Hepatocyte (in vitro differentiated cells): Measurements from ENCODE around the gene SYNE4.

Source experiments
- EZH2 ChIP-seq: fragments of 200-600 bp; sonication (generic); IDR thresholded peaks from 2 replicates; pipeline ENCODE4 v1.6.1; 2016; ENCODE audit warnings: antibody characterized with exemption, mild to moderate bottlenecking, borderline replicate concordance
- TF ChIP-seq, protein P1 (sequence below): fragments of 200-600 bp; sonication (generic); IDR thresholded peaks from 2 replicates; pipeline ENCODE4 v1.5.1; 2016; ENCODE audit warnings: antibody characterized with exemption, mild to moderate bottlenecking; ENCODE audit not compliant: poor library complexity

DNA sequence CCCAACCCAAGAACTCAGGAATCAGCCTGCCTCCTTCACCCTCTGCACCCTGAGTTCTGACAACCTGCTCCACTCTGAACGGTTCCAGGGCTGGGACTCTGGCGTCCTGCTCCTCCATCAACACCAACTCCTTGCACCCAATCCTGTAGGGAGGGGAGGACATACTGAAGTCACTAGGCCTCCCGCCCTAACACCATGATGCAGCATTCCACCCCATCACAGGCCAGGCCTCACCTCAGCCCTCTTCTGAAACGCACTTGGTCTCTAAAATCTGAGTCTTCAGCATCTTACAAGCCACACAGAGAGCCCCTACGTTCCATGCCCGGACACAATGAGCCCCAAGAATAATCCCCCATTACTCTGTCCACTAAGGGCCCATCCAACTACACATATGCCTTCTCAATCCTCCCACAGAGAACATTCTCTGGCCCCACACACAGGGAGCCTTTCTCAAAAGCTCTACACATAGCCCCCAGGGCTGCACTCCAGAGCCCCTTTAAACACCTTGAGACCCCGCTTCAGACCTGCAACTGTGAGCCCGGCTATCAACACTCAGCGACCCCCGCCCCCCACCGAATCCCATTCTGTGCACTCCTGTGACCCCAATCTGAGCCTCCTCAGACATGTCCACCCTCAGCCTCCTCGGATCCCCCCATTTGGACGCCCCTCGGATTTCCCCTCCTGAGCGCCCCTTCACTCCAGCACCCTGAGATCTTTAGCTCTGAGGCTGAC is 4.8 kb upstream of the SYNE4 start:
- TF ChIP-seq, protein P1, sequence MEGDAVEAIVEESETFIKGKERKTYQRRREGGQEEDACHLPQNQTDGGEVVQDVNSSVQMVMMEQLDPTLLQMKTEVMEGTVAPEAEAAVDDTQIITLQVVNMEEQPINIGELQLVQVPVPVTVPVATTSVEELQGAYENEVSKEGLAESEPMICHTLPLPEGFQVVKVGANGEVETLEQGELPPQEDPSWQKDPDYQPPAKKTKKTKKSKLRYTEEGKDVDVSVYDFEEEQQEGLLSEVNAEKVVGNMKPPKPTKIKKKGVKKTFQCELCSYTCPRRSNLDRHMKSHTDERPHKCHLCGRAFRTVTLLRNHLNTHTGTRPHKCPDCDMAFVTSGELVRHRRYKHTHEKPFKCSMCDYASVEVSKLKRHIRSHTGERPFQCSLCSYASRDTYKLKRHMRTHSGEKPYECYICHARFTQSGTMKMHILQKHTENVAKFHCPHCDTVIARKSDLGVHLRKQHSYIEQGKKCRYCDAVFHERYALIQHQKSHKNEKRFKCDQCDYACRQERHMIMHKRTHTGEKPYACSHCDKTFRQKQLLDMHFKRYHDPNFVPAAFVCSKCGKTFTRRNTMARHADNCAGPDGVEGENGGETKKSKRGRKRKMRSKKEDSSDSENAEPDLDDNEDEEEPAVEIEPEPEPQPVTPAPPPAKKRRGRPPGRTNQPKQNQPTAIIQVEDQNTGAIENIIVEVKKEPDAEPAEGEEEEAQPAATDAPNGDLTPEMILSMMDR, result no peak
- TF ChIP-seq EZH2, result no peak
